H9 (cell line): ENCODE results near the gene ASAP3. TPM values are rescaled to one million over a fixed set of nuclear protein-coding genes. Genes with fewer than 3 reads are reported as not detected.

ENCODE experiments used
- DNase-seq: peaks from one replicate; pipeline ENCODE4 v3.0.0-alpha.2; 2017
- H2AFZ ChIP-seq: one replicate; pipeline ENCODE4 v1.6.1; 2013; ENCODE audit warnings: mild to moderate bottlenecking, low read length, control low read depth, moderate library complexity
- H2AK5ac ChIP-seq: 2 replicates; pipeline ENCODE4 v1.6.1; 2013; ENCODE audit warnings: low read length, control low read depth, mixed read lengths; ENCODE audit not compliant: insufficient read length
- H2BK120ac ChIP-seq: one replicate; pipeline ENCODE4 v1.6.1; 2013; ENCODE audit warnings: low read depth, mild to moderate bottlenecking, low read length, control low read depth, inconsistent platforms; ENCODE audit not compliant: poor library complexity, severe bottlenecking
- H2BK12ac ChIP-seq: 2 replicates; pipeline ENCODE4 v1.6.1; 2013; ENCODE audit warnings: low read length, control low read depth, mixed read lengths, low read depth; ENCODE audit not compliant: insufficient read length
- H2BK15ac ChIP-seq: 2 replicates; pipeline ENCODE4 v1.6.1; 2013; ENCODE audit warnings: low read depth, low read length, control low read depth
- H2BK20ac ChIP-seq: one replicate; pipeline ENCODE4 v1.6.1; 2013; ENCODE audit warnings: low read depth, mild to moderate bottlenecking, low read length, control low read depth, inconsistent platforms; ENCODE audit not compliant: poor library complexity, severe bottlenecking
- H2BK5ac ChIP-seq: 2 replicates; pipeline ENCODE4 v1.6.1; 2013; ENCODE audit warnings: low read length, control low read depth, mixed read lengths; ENCODE audit not compliant: insufficient read length
- H3K14ac ChIP-seq: 2 replicates; pipeline ENCODE4 v1.6.1; 2013; ENCODE audit warnings: low read length, control low read depth; ENCODE audit not compliant: insufficient read depth
- H3K18ac ChIP-seq: 2 replicates; pipeline ENCODE4 v1.6.1; 2013; ENCODE audit warnings: low read depth, mild to moderate bottlenecking, mixed read lengths, low read length, control low read depth; ENCODE audit not compliant: insufficient read length
- H3K23ac ChIP-seq: 2 replicates; pipeline ENCODE4 v1.6.1; 2013; ENCODE audit warnings: low read length, control low read depth, mixed read lengths, low read depth; ENCODE audit not compliant: insufficient read length
- H3K23me2 ChIP-seq: 2 replicates; pipeline ENCODE4 v1.6.1; 2013; ENCODE audit warnings: low read depth, mild to moderate bottlenecking, mixed read lengths, low read length, control low read depth; ENCODE audit not compliant: insufficient read length, poor library complexity, severe bottlenecking
- H3K27ac ChIP-seq: 2 replicates; pipeline ENCODE4 v1.5.1; 2013; ENCODE audit warnings: low read length, control low read depth, mixed read lengths, low read depth; ENCODE audit not compliant: insufficient read length
- H3K27me3 ChIP-seq: 2 replicates; pipeline ENCODE4 v1.6.1; 2013; ENCODE audit warnings: low read length, control low read depth, inconsistent platforms; ENCODE audit not compliant: insufficient read depth
- H3K4ac ChIP-seq: 2 replicates; pipeline ENCODE4 v1.6.1; 2013; ENCODE audit warnings: low read depth, mild to moderate bottlenecking, control low read depth, inconsistent platforms, low read length, moderate library complexity
- H3K4me1 ChIP-seq: 2 replicates; pipeline ENCODE4 v1.6.1; 2013; ENCODE audit warnings: low read length, control low read depth, inconsistent platforms; ENCODE audit not compliant: insufficient read depth
- H3K4me2 ChIP-seq: 2 replicates; pipeline ENCODE4 v1.6.1; 2013; ENCODE audit warnings: low read length, control low read depth, mixed read lengths; ENCODE audit not compliant: insufficient read length, insufficient read depth
- H3K56ac ChIP-seq: 2 replicates; pipeline ENCODE4 v1.6.1; 2013; ENCODE audit warnings: low read depth, mild to moderate bottlenecking, mixed read lengths, low read length, control low read depth; ENCODE audit not compliant: insufficient read length
- H3K79me1 ChIP-seq: 2 replicates; pipeline ENCODE4 v1.6.1; 2013; ENCODE audit warnings: low read depth, mild to moderate bottlenecking, moderate library complexity, low read length, control low read depth, inconsistent platforms; ENCODE audit not compliant: insufficient read depth, poor library complexity, severe bottlenecking
- H3K79me2 ChIP-seq: 2 replicates; pipeline ENCODE4 v1.6.1; 2013; ENCODE audit warnings: low read length, control low read depth, inconsistent platforms; ENCODE audit not compliant: insufficient read depth
- H3K9ac ChIP-seq: 2 replicates; pipeline ENCODE4 v1.6.1; 2013; ENCODE audit warnings: low read length, control low read depth, mixed read lengths; ENCODE audit not compliant: insufficient read length; ENCODE audit errors: extremely low read depth
- H3K9me3 ChIP-seq: one replicate; pipeline ENCODE4 v1.6.1; 2013; ENCODE audit warnings: low read depth, low read length, inconsistent platforms; ENCODE audit not compliant: control insufficient read depth
- H3T11ph ChIP-seq: one replicate; pipeline ENCODE4 v1.6.1; 2013; ENCODE audit warnings: mild to moderate bottlenecking, low read length, control low read depth, inconsistent platforms
- H4K20me1 ChIP-seq: one replicate; pipeline ENCODE4 v1.6.1; 2013; ENCODE audit not compliant: control insufficient read depth, insufficient read length, insufficient read depth
- H4K5ac ChIP-seq: 2 replicates; pipeline ENCODE4 v1.6.1; 2013; ENCODE audit warnings: low read depth, mild to moderate bottlenecking, mixed read lengths, low read length, control low read depth; ENCODE audit not compliant: insufficient read length
- H4K8ac ChIP-seq: replicated peaks from 2 replicates; pipeline ENCODE4 v1.6.1; 2013; ENCODE audit warnings: low read length, control low read depth, mixed read lengths, low read depth; ENCODE audit not compliant: insufficient read length
- H4K91ac ChIP-seq: 2 replicates; pipeline ENCODE4 v1.6.1; 2013; ENCODE audit warnings: low read depth, mild to moderate bottlenecking, moderate library complexity, mixed read lengths, low read length, control low read depth; ENCODE audit not compliant: insufficient read length
- H3K27ac Mint-ChIP-seq, 3 experiments: 2 replicates in 2 of 3; 3 replicates in 1 of 3; pipeline ENCODE4 v1.8.0; 2020 to 2021; ENCODE audit warnings: mixed read lengths in 3 of 3, mild to moderate bottlenecking in 1 of 3, moderate library complexity in 1 of 3
- H3K27me3 Mint-ChIP-seq: 2 replicates; pipeline ENCODE4 v1.8.0; 2021; ENCODE audit warnings: low read depth, mild to moderate bottlenecking, moderate library complexity, mixed read lengths
- H3K36me3 Mint-ChIP-seq, 3 experiments: 2 replicates in 2 of 3; 3 replicates in 1 of 3; pipeline ENCODE4 v1.8.0; 2020 to 2021; ENCODE audit warnings: low read depth in 3 of 3, mixed read lengths in 3 of 3; ENCODE audit not compliant: insufficient read depth in 1 of 3
- H3K4me1 Mint-ChIP-seq, 2 experiments: 2 replicates each; pipeline ENCODE4 v1.8.0; 2020; ENCODE audit warnings: mixed read lengths in 2 of 2
- H3K4me3 Mint-ChIP-seq, 2 experiments: 2 replicates in 1 of 2; 3 replicates in 1 of 2; pipeline ENCODE4 v1.8.0; 2020 to 2021; ENCODE audit warnings: mild to moderate bottlenecking in 2 of 2, mixed read lengths in 2 of 2, moderate library complexity in 1 of 2
- H3K9me3 Mint-ChIP-seq, 2 experiments: 2 replicates in 1 of 2; 3 replicates in 1 of 2; pipeline ENCODE4 v1.8.0; 2020; ENCODE audit warnings: mild to moderate bottlenecking in 2 of 2, mixed read lengths in 2 of 2, moderate library complexity in 1 of 2
- CTCF ChIP-seq: fragments of 200-600 bp; sonication (generic); conservative IDR thresholded peaks from 3 replicates; pipeline ENCODE4 v1.8.0; 2021; ENCODE audit warnings: antibody characterized with exemption, mild to moderate bottlenecking
- WGBS: extraction: QIAGEN DNeasy Blood & Tissue Kit; methylation state at CpG from one replicate; pipeline ENCODE4 v1.1.7; 2013; ENCODE audit warnings: missing lambda C conversion rate, low lambda C conversion rate, mixed read lengths; ENCODE audit not compliant: insufficient read length; ENCODE audit errors: extremely low coverage; 5-methylcytosine and 5-hydroxymethylcytosine counted together
- total RNA-seq: library from RNA; stranded (reverse); gene quantifications from 2 replicates; pipeline ENCODE4 v1.2.1, GENCODE V29; 2021

ASAP3 gene
- total RNA-seq, 1 experiment from 2014 or later: 26.7 TPM

GRCh38 chr1:23497777-23498439 lies 13.9 kb upstream of the ASAP3 start:
- Histone ChIP-seq H3K4me2 (no peak overlapping the region), H3K79me1 (no peaks in the 10 kb centered on the region), H3K56ac (no peak overlapping the region), H2AK5ac (no peak overlapping the region), H4K8ac (no peak overlapping the region), H2BK12ac (no peak overlapping the region), H2AFZ (no peak overlapping the region), H4K20me1 (no peaks in the 10 kb centered on the region), H2BK20ac (no peak overlapping the region), H3K27me3 (no peaks in the 10 kb centered on the region), H3K23me2 (no peaks in the 10 kb centered on the region), H3K18ac (no peak overlapping the region), H3K23ac (no peak overlapping the region), H2BK5ac (no peak overlapping the region), H3K4ac (no peak overlapping the region), H3K4me1 (no peaks in the 10 kb centered on the region), H3K9me3 (no peaks in the 10 kb centered on the region), H3K14ac (no peak overlapping the region), H2BK120ac (no peak overlapping the region), H4K91ac (no peak overlapping the region), H4K5ac (no peak overlapping the region), H3T11ph (no peak overlapping the region), H3K79me2 (no peaks in the 10 kb centered on the region), H2BK15ac (no peak overlapping the region), H3K27ac (no peak overlapping the region), H3K9ac (no peak overlapping the region)
- no CpG with 5 or more reads among the region's 3 CpGs for WGBS
- H3K4me3 Mint-ChIP-seq: no peak overlapping the region
- H3K27me3 Mint-ChIP-seq: peaks cover 37% of the 10 kb centered on the region
- peaks cover 0 to 2% of the 10 kb centered on the region in 2 experiments; a peak in 1 of 4 replicates for H3K4me1 Mint-ChIP-seq
- no peak overlapping the region for H3K27ac Mint-ChIP-seq
- no peaks in the 10 kb centered on the region for H3K36me3 Mint-ChIP-seq
- no peak for DNase-seq
- no peaks in the 10 kb centered on the region for H3K9me3 Mint-ChIP-seq
- no peak for TF ChIP-seq CTCF
